ENCODE measurements around the gene PXDN. TPM values are rescaled to one million over a fixed set of nuclear protein-coding genes. Genes with fewer than 3 reads are reported as not detected.

The PXDN gene
- total and polyA plus RNA-seq, 2 of the 13 experiments (the other 11 are each of a cell fraction or from before 2014, with no cell fraction given), result not detected

DNA sequence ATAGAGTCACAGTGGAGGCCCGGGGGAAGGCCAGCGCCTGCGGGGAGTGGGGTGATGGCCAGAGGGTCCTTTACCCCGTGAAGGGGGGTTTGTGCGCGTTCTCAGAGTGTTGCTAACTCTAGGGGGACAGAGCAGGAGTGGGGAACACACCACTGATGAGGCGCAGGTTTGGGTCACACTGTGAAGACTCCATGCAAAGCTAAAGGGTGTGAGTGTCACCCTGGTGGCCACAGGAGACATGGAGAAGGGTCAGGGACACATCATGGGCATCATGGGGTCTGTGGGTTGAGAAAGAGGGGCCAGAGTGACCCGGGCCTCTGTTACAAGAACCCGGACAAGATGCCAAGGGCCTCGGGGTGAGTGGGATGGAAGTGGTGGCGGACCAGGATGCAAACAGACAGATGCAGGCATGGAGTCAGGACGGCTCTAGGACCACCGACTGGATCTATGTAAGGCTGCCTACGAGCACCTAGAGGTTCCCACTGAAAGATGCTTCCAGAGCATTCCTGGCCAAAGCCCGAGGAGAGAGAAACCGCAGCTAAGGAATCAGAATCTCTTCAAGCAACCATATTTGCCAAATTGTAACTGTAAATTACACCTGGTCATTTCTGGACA is 84.3 kb downstream of the PXDN start:
- no peak for TF ChIP-seq GABPB1 (CRISPR knock-in tag; IDR thresholded peaks at IDR 0.05)
- TF ChIP-seq, protein P1, sequence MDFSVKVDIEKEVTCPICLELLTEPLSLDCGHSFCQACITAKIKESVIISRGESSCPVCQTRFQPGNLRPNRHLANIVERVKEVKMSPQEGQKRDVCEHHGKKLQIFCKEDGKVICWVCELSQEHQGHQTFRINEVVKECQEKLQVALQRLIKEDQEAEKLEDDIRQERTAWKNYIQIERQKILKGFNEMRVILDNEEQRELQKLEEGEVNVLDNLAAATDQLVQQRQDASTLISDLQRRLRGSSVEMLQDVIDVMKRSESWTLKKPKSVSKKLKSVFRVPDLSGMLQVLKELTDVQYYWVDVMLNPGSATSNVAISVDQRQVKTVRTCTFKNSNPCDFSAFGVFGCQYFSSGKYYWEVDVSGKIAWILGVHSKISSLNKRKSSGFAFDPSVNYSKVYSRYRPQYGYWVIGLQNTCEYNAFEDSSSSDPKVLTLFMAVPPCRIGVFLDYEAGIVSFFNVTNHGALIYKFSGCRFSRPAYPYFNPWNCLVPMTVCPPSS (IDR thresholded peaks at IDR 0.05), result no peak
- Histone ChIP-seq H3K27me3 (ENCODE audit: control insufficient read depth in 1 of 2, insufficient read depth in 2 of 2, low read length in 2 of 2) (peaks cover 12 to 63% of the 10 kb centered on the region in 2 experiments; a peak in 4 of 5 replicates), H3K4me1 (ENCODE audit: insufficient read depth, low read length) (no peaks in the 10 kb centered on the region), H3K4me2 (ENCODE audit: low read depth, low read length) (no peak overlapping the region), H4K20me1 (ENCODE audit: insufficient read depth, low read length) (no peaks in the 10 kb centered on the region), H2AFZ (ENCODE audit: low read length) (no peak overlapping the region), H3K36me3 (replicated peaks in 1 of 2; ENCODE audit: control insufficient read depth in 1 of 2, insufficient read depth in 2 of 2, low read length in 2 of 2) (no peaks in the 10 kb centered on the region), H3K9ac (ENCODE audit: insufficient read depth, low read depth, low read length) (no peak overlapping the region), H3K79me2 (ENCODE audit: insufficient read depth, low read length) (no peaks in the 10 kb centered on the region), H3K4me3 (replicated peaks in 1 of 3; ENCODE audit: insufficient read depth in 1 of 3, low read depth in 2 of 3, low read length in 3 of 3) (no peak overlapping the region), H3K27ac (ENCODE audit: extremely low read length, insufficient read depth, low read length) (no peak overlapping the region), H3K9me3 (ENCODE audit: low read length) (no peaks in the 10 kb centered on the region)
- in situ Hi-C loops (cut with HindIII; ENCODE audit: extremely low pct_ligation_motif_present, low pct_unique_long_range_greater_than_20kb) (no loop called here), intact Hi-C loops (cut with micrococcal nuclease; ENCODE audit: unreplicated experiment) (no loop called here)
- POLR2A ChIA-PET, result no interaction called here
- ATAC-seq (no peak), DNase-seq (ENCODE audit: low spot score) (no peak), FAIRE-seq (no peak)
- 11% methylated on average over 16 of the region's 16 CpGs for WGBS (ENCODE audit: low lambda C conversion rate)
- BruUV-seq (replicated peaks), result no TSS peak
- CTCF ChIA-PET (ENCODE audit: low intra/inter-chr PET ratio, low total read pairs), result no interaction called here

DNA sequence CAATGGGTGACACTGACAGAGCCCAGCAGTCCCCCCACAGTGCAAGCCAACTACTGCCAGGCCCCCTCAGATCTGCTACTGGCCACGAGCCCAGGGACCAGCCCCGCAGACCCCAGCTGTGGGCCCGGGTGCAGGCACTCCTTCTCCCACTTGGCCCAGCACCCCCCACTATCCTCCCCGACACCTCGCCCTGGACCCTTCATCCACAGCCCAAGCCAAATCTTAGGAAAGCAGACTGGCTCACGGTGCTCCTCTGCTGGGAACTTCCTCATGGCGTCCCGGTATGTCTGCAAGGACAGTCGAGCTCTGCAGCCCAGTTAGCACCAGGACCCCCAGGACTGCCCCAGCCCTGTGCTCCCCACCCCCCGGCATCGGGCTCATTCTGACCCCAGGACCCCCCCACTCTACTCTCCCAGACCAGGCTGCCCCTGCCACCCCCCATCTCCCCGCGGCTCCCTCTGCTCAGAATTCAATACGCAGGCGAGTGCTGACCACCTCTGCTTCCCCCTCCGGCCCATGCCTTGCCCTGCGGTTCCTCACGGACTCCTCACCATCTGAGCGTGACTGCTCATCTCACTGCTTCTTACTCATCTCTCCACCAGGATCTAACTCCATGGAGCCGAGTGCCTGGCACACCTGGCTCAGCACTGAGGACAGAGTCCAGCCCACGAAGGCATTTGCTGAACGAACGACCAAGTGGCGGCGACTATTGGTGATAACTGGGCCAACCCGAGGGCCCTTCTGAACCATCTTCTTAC is 85.7 kb downstream of the PXDN start:
- CTCF ChIA-PET (ENCODE audit: low intra/inter-chr PET ratio, low total read pairs), result no interaction called here
- ATAC-seq (peak; percentile 47), FAIRE-seq (peak; percentile 28), DNase-seq (ENCODE audit: low spot score) (no peak)
- Histone ChIP-seq H3K36me3 (replicated peaks in 1 of 2; ENCODE audit: control insufficient read depth in 1 of 2, insufficient read depth in 2 of 2, low read length in 2 of 2) (no peaks in the 10 kb centered on the region), H2AFZ (ENCODE audit: low read length) (no peak overlapping the region), H3K4me1 (ENCODE audit: insufficient read depth, low read length) (no peaks in the 10 kb centered on the region), H3K9me3 (ENCODE audit: low read length) (no peaks in the 10 kb centered on the region), H3K27me3 (ENCODE audit: control insufficient read depth in 1 of 2, insufficient read depth in 2 of 2, low read length in 2 of 2) (peaks cover 8 to 54% of the 10 kb centered on the region in 2 experiments; a peak in 4 of 5 replicates), H3K9ac (ENCODE audit: insufficient read depth, low read depth, low read length) (no peak overlapping the region), H3K27ac (ENCODE audit: extremely low read length, insufficient read depth, low read length) (no peak overlapping the region), H4K20me1 (ENCODE audit: insufficient read depth, low read length) (no peaks in the 10 kb centered on the region), H3K79me2 (ENCODE audit: insufficient read depth, low read length) (no peaks in the 10 kb centered on the region), H3K4me3 (replicated peaks in 1 of 3; ENCODE audit: insufficient read depth in 1 of 3, low read depth in 2 of 3, low read length in 3 of 3) (no peak overlapping the region), H3K4me2 (ENCODE audit: low read depth, low read length) (no peak overlapping the region)
- POLR2A ChIA-PET, result no interaction called here
- BruUV-seq (replicated peaks), result no TSS peak
- TF ChIP-seq, protein P2, sequence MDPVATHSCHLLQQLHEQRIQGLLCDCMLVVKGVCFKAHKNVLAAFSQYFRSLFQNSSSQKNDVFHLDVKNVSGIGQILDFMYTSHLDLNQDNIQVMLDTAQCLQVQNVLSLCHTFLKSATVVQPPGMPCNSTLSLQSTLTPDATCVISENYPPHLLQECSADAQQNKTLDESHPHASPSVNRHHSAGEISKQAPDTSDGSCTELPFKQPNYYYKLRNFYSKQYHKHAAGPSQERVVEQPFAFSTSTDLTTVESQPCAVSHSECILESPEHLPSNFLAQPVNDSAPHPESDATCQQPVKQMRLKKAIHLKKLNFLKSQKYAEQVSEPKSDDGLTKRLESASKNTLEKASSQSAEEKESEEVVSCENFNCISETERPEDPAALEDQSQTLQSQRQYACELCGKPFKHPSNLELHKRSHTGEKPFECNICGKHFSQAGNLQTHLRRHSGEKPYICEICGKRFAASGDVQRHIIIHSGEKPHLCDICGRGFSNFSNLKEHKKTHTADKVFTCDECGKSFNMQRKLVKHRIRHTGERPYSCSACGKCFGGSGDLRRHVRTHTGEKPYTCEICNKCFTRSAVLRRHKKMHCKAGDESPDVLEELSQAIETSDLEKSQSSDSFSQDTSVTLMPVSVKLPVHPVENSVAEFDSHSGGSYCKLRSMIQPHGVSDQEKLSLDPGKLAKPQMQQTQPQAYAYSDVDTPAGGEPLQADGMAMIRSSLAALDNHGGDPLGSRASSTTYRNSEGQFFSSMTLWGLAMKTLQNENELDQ (CRISPR knock-in tag; IDR thresholded peaks at IDR 0.05; ENCODE audit: borderline replicate concordance), result no peak
- TF ChIP-seq ZBTB1 (CRISPR knock-in tag; IDR thresholded peaks at IDR 0.05; ENCODE audit: borderline replicate concordance) (no peak), PRPF4 (IDR thresholded peaks at IDR 0.05; ENCODE audit: low read depth, low read length, poor library complexity, severe bottlenecking) (no peak)
- TF ChIP-seq, protein P3, sequence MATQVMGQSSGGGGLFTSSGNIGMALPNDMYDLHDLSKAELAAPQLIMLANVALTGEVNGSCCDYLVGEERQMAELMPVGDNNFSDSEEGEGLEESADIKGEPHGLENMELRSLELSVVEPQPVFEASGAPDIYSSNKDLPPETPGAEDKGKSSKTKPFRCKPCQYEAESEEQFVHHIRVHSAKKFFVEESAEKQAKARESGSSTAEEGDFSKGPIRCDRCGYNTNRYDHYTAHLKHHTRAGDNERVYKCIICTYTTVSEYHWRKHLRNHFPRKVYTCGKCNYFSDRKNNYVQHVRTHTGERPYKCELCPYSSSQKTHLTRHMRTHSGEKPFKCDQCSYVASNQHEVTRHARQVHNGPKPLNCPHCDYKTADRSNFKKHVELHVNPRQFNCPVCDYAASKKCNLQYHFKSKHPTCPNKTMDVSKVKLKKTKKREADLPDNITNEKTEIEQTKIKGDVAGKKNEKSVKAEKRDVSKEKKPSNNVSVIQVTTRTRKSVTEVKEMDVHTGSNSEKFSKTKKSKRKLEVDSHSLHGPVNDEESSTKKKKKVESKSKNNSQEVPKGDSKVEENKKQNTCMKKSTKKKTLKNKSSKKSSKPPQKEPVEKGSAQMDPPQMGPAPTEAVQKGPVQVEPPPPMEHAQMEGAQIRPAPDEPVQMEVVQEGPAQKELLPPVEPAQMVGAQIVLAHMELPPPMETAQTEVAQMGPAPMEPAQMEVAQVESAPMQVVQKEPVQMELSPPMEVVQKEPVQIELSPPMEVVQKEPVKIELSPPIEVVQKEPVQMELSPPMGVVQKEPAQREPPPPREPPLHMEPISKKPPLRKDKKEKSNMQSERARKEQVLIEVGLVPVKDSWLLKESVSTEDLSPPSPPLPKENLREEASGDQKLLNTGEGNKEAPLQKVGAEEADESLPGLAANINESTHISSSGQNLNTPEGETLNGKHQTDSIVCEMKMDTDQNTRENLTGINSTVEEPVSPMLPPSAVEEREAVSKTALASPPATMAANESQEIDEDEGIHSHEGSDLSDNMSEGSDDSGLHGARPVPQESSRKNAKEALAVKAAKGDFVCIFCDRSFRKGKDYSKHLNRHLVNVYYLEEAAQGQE (IDR thresholded peaks at IDR 0.05; ENCODE audit: borderline replicate concordance in 1 of 2, low read depth in 1 of 2, low read length in 2 of 2), result peak in 1 of 2 experiments; percentile 19; a peak in 1 of 4 replicates
- TF ChIP-seq, protein P4, sequence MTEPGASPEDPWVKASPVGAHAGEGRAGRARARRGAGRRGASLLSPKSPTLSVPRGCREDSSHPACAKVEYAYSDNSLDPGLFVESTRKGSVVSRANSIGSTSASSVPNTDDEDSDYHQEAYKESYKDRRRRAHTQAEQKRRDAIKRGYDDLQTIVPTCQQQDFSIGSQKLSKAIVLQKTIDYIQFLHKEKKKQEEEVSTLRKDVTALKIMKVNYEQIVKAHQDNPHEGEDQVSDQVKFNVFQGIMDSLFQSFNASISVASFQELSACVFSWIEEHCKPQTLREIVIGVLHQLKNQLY (CRISPR knock-in tag; IDR thresholded peaks at IDR 0.05), result no peak
- intact Hi-C loops (cut with micrococcal nuclease; ENCODE audit: unreplicated experiment) (no loop called here), in situ Hi-C loops (cut with HindIII; ENCODE audit: extremely low pct_ligation_motif_present, low pct_unique_long_range_greater_than_20kb) (no loop called here)
- 29% methylated on average over 24 of the region's 26 CpGs for WGBS (ENCODE audit: low lambda C conversion rate)
